Stimulated activated CD8-positive, alpha-beta memory T cell treated with anti-CD3 and anti-CD28 coated beads, Interleukin-15, amount 100 ng/mL, for 48 hours (primary cell): ENCODE data around the gene SLC39A11.

Source experiments
- DNase-seq, 2 donors: peaks; one replicate each; pipeline ENCODE4 v3.0.0-alpha.2; 2020; ENCODE audit warnings: low read depth in 2 of 2

SLC39A11 gene

DNA sequence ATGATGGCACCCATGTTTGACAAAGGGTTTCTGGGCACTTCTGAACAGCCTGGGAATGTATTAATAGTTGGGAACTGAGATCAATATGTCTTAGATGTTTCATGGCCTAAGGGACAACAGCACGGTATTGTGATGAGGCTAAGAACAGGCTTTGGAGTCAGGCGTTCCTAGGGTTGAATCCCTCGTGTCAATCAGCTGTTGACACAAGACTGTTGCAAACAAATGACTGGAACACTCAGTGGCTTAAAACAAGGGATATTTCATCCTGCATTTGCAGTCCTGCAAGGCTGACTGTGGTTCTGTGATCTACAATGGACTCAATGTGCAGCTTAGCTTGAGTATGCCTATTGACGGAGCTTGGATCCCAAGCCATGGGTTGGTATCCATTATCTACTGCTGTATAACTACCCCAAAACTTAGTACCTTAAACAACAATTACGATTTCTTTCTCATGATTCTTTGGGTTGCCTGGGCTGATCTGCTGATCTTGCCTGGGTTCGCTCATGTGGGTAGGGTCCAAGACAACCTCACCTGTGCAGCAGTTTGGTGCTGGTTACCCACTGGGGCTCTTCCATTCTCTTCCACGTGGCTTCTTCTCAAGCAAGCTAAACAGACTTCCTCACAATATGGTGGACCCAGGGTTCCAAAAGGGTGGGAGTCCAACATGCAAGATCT is 472.4 kb downstream of the SLC39A11 start:
- DNase-seq, result no peak

GRCh38 chr17:72618001-72618509 is 474.4 kb downstream of the SLC39A11 start:
- DNase-seq, result no peak

- DNase-seq, result no peak
Measured at GRCh38 chr17:72617557-72617956, 474.9 kb downstream of the SLC39A11 start.

DNA sequence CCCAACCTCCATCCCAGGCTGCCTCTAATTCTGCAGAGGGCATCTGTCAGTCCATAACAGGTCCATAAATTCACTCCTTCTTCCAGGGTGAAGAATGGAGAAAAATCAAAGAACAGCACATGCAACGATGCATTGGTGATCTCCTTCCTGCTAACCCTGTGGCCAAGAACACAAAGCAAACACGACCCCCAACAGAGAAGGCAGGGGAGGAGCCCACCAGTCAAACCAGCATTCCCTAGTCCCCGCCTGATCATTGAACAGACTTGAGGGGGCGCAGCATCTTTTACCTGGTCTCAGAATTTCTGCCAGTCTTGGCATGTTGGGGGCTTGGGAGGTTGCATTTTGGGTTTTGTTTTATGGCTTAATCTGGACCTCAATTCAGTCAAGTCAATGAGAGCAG is 476.0 kb downstream of the SLC39A11 start:
- no peak for DNase-seq

GRCh38 chr17:72615627-72615991 is 476.9 kb downstream of the SLC39A11 start:
- no peak for DNase-seq

DNA sequence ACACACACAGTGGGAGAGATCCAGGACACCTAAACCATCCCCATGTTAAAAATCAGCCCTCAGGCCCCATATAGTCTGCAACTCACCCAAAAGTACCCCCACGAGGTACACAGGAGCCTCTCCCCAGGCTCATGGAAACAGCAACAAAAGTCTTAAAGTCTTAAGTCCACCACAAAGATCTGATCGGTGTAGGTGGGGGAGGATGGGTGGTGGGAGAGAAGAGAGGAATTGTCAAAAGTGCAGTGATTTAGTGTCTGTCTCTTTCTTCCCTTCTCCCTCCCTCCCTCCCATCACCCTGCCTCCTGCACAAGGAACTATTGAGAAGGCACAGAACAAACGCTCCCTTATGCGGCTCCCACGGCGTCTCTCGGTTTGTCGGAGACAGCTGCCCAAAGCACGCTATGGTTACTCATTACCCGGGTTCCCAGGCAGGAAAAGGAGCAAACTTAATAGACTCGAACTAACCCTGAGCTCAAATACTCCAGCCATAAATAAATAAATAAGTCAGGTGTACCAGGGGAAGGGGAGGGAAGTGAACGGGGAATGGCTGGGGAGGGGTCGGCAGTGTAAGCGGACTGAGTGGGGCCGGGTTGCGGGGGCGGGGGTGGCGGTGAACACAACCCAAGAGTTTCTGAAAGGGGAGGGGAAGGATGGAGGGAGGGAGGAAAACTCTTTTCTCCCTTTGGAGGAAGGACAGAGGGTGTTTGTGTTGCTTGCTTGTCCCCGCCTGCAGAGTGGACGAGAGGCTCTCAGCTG is 477.4 kb downstream of the SLC39A11 start:
- no peak for DNase-seq

DNA sequence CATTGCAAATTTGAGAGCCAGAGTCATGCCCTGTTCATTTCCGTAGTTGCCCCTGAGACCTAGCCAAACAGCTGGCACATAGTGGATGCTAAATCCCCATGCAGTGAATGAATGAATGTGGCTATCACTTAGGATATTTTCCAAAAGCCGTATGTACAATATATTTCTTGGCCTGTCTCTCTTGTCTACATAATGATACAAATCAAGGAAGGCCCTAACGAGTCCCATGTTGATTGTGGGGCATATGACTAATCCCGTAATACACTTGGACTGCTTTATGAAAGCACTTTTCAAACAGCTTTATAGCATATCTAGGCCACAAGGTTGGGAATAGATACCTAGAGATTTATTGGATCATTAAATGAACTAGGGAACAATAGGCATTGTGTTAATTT is 478.0 kb downstream of the SLC39A11 start:
- no peak for DNase-seq

DNA sequence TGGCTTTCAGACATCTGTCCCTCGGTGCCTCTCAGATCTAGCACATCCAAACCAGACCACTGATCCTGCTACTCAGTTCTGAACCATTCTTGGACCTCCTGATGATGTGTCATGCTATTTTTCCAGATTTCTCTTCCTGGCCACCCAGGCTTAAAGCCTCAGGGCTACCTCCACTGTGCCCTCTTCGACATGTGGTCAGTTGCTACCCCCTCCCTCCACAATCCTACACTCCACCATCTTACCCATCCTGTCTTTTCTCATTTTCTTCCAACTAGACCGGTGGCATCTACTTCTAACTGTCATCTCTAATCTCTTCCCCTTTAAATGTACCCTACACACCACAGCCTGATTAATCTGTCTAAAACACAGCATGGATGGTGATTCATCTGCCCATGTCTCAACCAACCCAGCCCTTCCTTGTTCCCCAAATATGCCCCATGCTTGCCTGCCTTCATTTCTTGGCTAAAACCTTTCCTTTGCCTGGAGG is 478.6 kb downstream of the SLC39A11 start:
- no peak for DNase-seq

- no peak for DNase-seq
Measured at GRCh38 chr17:72613396-72613795, 479.1 kb downstream of the SLC39A11 start.

DNA sequence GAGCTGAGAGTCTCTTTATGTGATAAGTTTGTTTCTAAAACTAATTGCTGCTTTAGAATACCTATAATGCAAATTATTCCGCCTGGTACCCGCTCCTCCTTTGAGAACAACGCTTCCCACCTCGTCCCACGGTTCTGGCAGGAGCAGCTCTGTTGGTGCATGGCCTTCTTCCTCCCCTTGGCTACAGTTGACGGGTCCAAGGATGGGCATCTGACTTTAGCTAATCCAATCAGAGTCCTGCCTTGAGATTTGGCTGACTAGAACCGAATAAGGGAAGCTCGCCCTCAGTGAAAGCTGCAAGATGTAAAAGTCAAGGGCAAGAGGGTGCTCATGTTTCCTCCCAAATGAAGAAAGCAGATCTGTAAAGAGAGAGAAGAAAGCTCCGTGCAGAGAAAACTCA is 481.3 kb downstream of the SLC39A11 start:
- DNase-seq, result no peak

DNA sequence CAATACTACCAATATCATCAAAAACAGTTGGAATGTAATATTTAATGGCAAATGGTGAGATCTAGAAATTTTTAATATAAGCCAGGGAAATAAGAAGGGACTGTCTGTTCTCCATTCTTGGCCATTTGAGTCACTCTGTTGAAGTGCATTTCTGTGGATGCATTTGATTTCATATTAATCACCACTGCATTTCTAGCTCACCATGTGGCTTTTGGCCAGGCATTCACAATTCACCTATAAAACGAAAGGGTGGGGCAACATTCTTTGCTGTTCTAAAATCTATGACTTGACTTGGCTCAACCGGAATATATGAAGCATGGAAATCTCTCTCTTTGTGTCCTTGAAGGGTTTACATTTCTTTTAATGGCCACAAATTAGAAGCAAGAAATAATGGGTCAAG is 483.0 kb downstream of the SLC39A11 start:
- DNase-seq, result no peak

- DNase-seq, result no peak
Measured at GRCh38 chr17:72608436-72608835, 484.1 kb downstream of the SLC39A11 start.

GRCh38 chr17:72606656-72607055 is 485.8 kb downstream of the SLC39A11 start:
- DNase-seq, result no peak

GRCh38 chr17:72605543-72605942 is 486.9 kb downstream of the SLC39A11 start:
- DNase-seq, result no peak

GRCh38 chr17:72604518-72604917 is 488.0 kb downstream of the SLC39A11 start:
- no peak for DNase-seq

- no peak for DNase-seq
Measured at GRCh38 chr17:72603420-72604242, 488.9 kb downstream of the SLC39A11 start.

- no peak for DNase-seq
Measured at GRCh38 chr17:72602517-72603419, 489.7 kb downstream of the SLC39A11 start.

GRCh38 chr17:72600934-72601333 is 491.6 kb downstream of the SLC39A11 start:
- DNase-seq, result no peak

- DNase-seq, result no peak
Measured at GRCh38 chr17:72599891-72600290, 492.6 kb downstream of the SLC39A11 start.

- no peak for DNase-seq
Measured at GRCh38 chr17:72598695-72599094, 493.8 kb downstream of the SLC39A11 start.
